Measurements from ENCODE around the gene KIRREL3.

DNA sequence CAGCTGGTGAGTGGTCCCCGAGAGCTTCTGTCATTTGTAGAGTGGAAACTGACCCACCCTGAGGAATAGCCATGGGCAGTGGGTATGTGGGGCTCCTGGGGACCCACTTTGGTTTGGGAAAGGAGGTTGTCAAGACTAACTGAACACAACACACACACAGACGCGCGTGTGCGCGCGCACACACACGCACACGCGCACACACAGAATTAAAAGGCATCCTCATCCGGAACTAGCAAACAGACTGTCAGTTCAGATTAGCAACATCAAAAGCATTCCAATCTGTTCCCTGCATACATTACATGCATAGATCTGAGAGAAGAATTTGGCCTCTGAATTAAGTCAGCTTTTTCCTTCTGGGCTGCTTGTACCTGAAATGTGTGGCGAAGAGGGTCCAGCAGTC is 360.4 kb downstream of the KIRREL3 start:
- TF ChIP-seq, protein P1, sequence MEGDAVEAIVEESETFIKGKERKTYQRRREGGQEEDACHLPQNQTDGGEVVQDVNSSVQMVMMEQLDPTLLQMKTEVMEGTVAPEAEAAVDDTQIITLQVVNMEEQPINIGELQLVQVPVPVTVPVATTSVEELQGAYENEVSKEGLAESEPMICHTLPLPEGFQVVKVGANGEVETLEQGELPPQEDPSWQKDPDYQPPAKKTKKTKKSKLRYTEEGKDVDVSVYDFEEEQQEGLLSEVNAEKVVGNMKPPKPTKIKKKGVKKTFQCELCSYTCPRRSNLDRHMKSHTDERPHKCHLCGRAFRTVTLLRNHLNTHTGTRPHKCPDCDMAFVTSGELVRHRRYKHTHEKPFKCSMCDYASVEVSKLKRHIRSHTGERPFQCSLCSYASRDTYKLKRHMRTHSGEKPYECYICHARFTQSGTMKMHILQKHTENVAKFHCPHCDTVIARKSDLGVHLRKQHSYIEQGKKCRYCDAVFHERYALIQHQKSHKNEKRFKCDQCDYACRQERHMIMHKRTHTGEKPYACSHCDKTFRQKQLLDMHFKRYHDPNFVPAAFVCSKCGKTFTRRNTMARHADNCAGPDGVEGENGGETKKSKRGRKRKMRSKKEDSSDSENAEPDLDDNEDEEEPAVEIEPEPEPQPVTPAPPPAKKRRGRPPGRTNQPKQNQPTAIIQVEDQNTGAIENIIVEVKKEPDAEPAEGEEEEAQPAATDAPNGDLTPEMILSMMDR (IDR thresholded peaks at IDR 0.05; ENCODE audit: low read depth, low read length), result no peak
- TF ChIP-seq EZH2phosphoT487 (IDR thresholded peaks at IDR 0.05; ENCODE audit: low read depth), result no peak
